Ureter (tissue), 1 donor: ENCODE data around the gene CNKSR3. TPM values are rescaled to one million over a fixed set of nuclear protein-coding genes. Genes with fewer than 3 reads are reported as not detected.

Experiments used
- DNase-seq: peaks from one replicate; pipeline ENCODE4 v3.0.0-alpha.2; 2020; ENCODE audit warnings: low spot score
- total RNA-seq: library from RNA; stranded (reverse); gene quantifications from one replicate; pipeline ENCODE4 v1.2.4, GENCODE V29; 2023
- donor health status: DM: yes; HTN: yes; CAD: no.

The CNKSR3 gene
- total RNA-seq, 1 donor from 2014 or later: 22.1 TPM

DNA sequence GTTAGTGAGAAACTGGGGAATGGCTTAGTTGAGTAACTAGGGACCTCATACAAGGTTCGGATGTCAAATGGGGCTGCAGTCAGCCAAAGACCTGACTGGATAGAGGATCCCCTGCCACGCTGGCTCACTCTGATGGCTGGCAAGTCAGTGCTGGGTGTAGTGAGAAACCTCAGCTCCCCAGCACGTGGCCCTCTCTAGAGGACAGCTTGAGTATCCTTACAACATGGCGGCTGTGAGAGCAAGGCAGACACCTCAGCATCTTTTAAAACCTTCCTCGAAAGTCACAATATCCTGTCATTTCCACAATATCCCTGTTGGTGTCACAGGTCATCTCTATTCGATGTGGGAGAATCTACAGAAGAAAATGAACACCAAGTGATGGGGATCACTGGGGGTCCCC, 127.2 kb downstream of the CNKSR3 start:
- DNase-seq: no peak

DNA sequence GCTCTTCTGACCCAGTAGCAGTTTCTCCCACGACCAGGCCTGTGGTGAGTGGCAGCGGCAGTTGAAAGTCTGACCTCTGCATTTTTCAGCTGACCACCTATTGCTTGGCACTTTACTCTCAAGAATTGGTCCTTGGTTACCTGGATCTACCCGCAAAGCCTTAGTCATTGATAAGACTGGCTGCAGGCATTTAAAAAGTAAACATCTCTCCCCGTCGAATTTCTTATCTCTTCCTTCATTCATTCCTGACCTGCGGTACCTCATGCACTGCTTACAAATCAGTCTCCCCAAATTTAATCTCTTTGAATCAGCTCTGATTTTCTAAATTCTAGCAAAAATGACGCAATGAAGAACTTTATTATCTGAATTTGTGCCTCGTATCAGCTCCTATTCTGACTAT, 127.7 kb downstream of the CNKSR3 start:
- no peak for DNase-seq

DNA sequence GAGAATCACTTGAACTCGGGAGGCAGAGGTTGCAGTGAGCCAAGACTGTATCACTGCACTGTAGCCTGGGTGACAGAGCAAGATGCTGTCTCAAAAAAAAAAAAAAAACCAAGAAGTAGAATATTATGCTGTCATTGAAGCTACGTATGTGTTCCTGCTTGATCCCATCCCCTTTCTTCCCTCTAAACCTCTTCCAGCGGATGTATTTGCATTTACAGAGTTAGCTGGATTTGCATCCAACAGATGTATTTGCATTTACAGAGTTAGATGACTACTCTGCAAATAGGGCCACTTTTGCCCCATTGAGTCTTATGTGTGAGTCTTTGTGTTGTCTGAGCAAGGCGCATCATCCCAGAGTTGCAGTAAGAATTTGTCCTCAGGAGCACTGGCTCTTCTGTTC, 128.9 kb downstream of the CNKSR3 start:
- DNase-seq: no peak

DNA sequence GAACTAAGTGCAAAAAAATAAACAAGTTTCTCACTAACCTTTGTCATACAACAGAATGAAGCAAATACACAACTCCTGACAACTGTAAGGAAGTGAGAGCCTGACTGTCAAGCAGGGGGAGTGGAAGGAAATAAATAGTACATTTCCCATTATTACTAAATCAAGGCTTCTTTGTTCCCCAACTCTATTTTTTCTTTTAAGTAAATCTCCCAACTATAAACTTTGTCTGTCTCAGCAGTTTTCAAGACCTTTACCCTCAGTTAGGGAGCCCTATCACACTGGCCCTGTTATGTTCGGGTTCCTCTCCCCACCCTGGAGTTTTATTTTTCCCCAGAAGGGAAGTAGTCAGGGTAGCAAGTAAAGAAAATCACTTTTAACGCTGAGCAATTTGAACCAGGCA, 129.7 kb downstream of the CNKSR3 start:
- no peak for DNase-seq

DNA sequence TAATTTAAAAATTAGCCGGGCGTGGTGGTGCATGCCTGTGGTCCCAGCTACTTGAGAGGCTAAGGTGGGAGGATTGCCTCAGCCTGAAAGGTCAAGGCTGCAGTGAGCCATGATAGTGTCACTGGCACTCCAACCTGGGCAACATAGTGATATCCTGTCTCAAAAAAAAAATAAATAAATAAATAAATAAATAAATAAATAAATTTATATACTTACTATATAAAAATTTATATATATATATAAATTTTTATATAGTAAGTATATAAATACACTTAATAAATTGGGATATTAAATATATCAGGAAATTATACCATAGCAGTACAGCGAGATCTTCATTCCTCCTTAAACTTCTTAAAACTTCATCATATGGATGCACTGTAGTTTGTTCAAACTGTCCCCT, 130.9 kb downstream of the CNKSR3 start:
- DNase-seq: no peak

DNA sequence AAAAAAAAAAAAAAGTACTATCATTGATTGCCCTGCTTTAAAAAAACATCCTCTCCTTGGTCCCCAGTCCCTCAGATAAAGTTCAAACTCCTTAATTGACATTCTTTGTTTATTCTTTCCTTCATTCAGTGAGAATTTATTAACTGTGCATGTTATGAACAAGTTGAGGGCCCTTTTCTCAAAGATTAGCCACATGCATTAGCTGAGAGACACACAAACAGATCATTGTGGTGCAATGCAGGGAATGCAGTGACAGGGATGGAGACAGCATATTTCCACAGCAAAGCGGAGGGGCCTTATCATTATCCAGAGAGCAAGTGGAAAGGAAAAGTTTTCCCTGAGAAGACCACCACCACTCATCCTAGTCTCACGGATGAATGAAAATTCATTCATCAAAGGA, 132.0 kb downstream of the CNKSR3 start:
- no peak for DNase-seq

DNA sequence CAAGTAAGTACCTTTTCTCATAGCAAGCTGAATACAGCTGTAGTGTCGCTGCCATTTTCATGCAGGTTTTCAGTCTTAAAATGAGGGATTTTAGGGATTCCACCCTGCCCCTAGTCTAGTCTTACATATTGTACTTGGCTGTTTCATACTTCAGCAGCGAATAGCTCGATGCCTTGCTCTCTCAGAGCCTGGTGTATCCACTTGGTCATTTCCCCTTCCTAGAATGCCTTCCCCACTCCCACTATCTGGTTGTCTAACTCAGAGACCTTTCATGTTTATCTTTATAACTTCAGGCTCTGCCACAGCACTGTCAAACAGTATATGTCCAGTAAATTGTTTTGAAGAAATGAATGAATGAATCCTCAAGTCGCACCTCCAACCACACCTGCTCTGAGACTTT, 132.8 kb downstream of the CNKSR3 start:
- no peak for DNase-seq

DNA sequence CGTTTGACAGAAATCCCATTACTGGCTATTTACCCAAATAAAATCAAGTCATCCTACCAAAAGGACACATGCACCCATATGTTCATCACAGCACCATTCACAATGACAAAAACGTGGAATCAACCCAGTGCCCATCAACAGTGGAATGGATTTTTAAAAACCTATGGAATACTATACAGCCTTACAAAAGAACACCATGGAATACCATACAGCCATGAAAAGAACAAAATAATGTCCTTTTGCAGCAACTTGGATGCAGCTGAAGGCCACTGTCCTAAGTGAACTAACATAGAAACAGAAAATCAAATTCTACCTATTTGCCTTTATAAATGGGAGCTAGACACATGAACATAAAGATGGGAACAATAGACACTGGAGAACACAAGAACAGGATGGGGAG, 136.5 kb downstream of the CNKSR3 start:
- no peak for DNase-seq

DNA sequence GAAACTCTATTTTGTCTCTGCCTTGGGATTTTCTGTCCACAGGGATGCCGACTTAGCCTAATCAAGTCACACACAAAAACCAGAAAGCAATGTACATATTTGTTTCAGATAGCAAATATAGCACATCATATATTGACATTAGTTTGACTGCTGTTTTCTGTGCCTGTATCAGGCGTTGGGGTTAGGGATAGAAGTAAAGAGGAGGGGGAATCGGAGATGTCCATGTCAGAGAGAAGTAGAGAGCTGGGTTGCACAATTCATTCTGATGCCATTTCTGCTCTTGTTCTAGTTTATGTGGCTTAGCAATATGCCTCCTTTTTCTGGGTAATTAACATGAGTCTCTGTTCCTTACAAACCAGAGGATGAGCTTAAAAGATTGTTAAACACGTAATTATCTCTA, 139.2 kb downstream of the CNKSR3 start:
- DNase-seq: no peak

DNA sequence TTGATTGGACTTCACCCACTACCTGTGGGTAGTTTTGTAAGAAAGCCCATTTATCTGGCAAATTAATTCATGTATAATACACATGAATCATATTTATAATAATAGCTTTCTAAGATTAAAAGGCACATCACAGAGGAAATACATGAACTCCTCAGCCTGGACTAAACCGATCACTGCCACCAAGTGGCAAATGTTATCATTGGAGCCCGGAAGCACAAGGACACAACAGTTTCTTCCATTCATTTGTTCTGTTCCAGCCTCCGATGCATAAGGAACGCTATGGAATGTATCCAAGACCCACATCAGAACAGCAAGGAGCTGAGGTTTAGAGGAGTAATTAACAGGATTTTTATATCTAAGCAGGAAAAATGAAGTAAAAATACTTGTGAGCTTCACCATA, 139.9 kb downstream of the CNKSR3 start:
- no peak for DNase-seq

DNA sequence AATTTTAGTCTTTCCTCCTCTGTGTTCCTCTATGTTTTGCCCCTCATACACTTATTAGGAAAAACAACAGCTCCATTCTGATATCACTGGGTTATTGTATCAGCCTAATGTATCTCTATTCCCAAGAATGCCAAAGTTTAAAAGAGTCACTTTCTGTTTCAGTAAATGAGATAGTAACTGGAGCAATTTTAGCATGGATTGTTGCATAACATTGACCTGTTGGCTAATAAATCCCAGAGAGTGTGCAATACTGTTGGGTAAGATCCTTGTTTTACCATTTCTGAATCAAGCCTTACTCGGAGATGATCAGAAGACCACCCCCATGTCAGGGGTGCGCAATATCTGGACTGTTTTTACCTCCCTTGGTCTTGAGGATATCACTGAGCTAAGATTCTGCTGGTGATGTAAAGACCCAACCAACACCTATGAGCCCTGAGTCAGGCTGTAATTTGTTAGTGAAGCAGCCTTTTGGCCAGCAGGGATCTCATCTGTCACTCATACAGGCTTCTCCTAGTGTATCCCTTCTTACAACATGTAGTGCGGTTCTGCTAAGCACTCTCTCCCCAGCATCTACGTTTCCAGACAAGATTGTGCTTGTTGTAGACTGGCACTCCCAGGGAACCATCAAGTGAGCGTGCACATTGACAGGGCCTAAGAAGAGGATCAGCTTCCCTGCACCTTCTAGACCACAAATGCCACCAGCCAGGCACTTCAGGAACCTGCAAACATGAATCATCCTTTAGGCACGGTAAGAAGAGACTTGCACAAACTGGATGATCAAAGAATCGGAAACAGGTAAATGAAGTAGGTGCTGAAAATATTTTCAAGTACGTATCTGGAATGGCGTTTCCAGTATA, 142.4 kb downstream of the CNKSR3 start:
- DNase-seq: no peak

DNA sequence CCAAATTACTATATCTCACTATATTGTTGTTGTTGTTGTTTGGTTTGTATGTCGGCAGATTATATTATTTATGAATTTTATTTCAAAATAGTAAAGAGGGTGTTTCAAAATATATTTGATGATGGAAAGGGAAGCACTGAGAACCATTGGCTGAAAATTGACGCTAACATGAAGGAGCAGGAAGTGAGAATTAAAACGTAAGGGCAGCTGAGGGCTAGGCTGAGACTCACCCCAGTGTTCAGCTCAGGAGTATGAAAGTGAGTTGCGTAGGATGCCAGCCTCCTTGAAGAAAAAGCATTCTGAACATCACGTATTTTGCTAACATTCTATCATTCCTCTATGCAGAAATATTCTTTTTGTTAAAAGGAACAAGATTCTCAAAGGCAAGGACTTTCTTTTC, 143.1 kb downstream of the CNKSR3 start:
- DNase-seq: no peak

DNA sequence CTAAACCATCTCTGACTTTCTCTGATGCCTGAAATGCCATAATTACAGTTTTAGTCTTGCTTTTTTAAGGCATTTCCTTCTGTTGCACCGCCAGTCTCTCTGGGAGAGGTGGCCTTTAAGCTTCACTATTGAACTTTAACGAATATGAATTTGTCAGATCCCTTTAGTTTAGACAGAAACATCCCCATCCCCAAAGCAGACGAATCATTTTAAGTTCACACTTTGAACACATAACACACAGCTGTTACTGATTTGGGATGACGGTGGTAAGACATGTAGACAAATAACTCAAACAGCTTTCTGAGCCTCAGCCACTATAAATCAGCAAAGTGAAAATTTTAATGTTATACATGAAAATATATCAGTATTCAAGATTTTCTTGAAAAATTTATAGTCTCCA, 146.7 kb downstream of the CNKSR3 start:
- no peak for DNase-seq

DNA sequence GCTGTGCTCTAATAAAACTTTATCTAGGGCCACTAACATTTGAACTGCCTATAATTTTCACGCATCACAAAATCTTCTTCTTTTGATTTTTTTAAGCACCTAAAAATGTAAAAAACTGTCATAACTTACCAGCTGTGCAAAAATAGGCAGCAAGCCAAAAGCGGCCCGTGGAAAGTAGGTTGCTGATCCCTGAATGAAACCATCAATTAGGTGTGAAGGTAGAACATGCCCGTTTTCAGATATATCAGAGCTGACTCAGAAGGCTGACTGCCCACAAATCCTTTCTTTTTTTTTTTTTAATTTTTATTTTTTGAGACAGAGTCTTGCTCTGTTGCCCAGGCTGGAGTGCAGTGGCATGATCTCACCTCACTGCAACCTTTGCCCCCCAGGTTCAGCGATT, 149.0 kb downstream of the CNKSR3 start:
- no peak for DNase-seq

DNA sequence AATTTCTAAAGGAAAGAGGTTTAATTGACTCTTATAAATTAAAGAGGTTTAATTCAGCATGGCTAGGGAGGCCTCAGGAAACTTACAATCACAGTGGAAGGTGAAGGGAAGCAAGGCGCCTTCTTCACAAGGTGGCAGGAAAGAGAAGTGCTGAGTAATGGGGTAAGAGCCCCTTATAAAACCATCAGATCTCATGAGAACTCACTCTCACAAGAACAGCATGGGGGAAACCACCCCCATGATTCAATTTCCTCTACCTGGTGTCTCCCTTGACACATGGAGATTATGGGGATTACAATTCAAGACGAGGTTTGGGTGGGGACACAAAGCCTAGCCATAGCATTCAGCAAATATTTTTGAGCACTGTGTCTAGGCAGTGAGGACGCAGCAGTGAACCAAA, 150.0 kb downstream of the CNKSR3 start:
- no peak for DNase-seq

DNA sequence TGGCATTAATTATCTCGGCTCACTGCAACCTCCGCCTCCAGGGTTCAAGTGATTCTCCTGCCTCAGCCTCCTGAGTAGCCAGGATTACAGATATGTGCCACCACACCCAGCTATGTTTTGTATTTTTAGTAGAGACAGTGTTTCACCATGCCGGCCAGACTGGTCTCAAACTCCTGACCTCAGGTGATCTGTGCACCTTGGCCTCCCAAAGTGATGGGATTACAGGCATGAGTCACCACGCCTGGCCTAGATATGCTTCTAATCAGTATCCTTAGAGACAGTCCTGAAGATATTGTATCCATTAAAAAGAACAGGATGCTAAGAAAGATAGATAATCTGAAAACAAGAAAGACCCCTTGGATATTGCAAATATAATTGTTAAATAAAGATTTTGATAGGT, 150.8 kb downstream of the CNKSR3 start:
- DNase-seq: no peak

DNA sequence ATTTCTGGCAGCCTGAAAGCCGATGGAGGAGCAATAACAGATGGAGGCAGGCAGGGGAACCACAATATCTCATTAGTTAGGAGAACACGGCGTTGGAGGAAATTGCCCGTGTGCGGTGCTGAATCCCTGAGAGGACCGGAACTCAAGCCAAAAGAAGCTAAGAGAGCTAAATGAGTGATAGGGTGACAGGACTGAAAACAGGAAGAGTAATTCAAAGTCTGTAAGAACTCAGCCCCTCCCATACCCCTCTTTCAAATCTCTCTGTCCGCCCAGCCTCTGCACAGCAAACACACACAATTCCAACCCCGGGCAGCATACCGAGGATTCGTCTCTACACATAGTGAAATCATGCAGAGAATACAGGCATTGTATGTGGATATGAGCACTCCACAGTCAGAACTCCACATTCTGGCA, 151.3 kb downstream of the CNKSR3 start:
- no peak for DNase-seq

DNA sequence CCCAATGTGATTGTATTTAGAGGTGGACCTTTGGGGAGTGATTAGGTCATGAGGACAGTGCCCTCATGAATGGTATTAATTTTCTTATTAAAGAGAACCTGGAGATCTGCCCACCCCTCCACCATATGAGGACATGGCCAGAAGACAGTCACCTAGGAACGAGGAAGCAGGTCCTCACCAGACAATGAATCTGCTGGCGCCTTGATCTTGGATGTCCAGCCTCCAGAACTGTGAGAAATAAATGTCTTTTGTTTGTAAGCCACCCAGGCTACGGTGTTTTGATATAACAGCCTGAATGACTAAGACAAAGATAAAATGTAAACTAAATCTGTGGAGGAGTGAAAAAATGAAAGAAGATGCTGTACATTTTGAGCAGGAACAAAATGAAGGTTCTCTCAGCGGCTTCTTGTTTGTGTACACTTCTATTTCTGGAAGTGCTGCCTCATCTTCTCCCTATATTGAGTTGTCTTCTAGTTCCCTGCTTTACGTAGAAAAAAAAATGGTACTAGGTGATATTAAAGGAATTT, 152.4 kb downstream of the CNKSR3 start:
- DNase-seq: no peak

DNA sequence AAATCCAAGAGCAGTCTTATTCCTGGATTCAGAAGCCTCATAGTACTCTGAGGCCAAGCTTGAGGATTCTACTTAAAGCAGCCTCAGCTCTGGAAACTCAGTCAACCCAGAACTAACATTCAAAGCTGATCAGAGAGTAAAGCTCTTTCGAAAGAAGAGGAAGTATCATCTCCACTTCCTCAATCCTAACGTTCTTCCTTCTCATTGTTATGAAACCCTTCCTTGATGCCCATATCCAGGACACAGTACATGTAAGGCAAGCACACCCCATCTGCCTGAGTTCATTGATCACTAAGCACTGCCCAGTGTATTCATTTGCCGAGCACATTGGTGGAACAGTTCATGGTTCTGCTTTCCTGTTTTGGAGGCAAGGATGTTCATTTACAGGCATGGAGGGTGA, 153.8 kb downstream of the CNKSR3 start, which contains the start of gene IPCEF1:
Gene IPCEF1, minus strand, starts transcription at position 114 of the 400 bp plus-strand sequence. CDS start 90,856 bp downstream, outside the sequence.
- DNase-seq: no peak

DNA sequence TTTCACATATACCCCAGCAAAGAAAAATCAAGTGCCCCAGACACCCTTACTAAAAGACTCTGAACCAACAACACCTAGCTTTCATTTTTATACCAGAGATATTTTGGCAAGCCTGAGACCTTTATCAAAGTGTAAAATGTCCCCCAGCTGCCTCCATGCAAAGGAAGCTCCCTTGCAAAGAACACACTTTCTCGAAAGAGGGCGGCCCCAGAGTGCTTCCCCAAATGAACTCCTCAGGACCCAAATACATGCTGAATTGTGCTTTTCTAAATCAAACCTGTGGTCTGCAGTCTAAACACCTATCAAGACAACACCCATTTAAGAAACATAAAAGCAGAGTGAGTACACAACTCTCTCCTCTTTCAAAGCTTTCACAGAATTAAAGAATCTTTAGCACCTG, 154.4 kb downstream of the CNKSR3 start:
- no peak for DNase-seq

DNA sequence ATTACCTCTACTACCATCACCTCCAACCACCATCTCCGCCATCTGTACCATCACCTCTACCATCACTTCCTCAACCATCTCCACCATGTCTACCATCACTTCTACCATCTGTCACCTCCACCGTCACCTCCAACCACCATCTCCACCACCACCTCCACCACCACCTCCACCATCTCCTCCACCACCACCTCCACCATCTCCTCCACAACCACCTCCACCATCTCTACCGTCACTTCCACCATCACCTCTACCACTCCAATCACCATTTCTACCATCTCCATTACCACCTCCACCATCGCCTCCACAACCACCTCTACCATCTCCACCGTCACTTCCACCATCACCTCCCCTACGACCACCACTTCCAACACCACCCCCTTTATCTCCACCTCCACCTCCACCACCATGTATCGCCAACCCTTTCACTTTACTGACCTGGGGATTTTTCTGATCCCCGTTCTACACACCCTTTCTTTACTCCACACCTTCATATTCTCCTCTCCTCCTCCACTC, 156.2 kb downstream of the CNKSR3 start:
- DNase-seq: no peak

DNA sequence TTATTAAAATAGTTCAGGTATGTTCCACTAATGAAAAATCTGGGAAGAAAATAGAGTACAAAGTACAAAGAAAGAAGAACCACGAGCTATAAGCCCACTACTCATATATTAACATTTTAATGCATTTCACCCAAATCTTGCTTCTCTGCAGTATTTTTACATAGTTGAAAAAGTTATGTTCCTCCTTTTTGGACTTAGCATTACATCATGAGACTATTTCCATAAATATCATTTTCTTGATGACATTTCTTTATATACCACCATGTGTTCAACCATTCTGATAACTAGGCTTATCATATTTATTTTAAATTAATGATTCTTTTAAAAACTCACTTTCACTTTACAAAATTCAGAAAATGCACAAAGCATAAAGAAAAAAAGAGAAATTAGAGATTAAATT, 156.9 kb downstream of the CNKSR3 start:
- DNase-seq: no peak

DNA sequence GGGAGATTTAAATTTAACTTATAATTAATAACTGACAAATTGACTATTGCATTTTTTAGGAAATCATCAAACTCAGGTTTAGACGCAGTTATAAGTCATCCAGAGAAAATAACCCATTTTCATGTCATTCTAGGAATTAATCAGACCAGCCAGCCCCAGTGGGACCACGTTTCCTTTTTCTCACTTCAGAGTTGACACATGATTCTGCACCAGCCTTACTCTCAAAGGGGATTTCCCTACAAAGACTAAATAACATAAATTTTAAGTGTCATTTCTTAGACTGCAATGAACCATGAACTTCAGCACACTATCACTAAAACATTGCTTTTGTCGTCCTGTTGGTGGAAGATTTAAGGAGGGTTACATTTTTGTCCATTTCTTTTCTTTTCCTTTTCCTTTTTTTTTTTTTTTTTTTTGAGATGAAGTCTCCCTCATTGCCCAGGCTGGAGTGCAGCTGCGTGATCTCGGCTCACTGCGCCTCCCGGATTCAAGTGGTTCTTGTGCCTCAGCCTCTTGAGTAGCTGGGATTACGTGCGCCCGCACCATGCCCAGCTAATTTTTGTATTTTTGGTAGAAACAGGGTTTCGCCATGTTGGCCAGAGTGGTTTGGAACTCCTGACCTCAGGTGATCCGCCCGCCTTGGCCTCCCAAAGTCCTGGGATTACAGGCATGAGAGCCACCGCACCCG, 157.4 kb downstream of the CNKSR3 start:
- DNase-seq: no peak
